ENCODE results near the gene TMTC1. TPM values are rescaled to one million over a fixed set of nuclear protein-coding genes. Genes with fewer than 3 reads are reported as not detected.

TMTC1 gene
- total RNA-seq, 4 donors from 2014 or later = 20.5 to 80.6 (median 67.1) TPM

GRCh38 chr12:29455087-29455486 lies 328.7 kb downstream of the TMTC1 start:
- intact Hi-C loops (cut with DNase I; ENCODE audit: low total_unique reads) = no loop called here
- Histone ChIP-seq H3K27me3 (no peaks in the 10 kb centered on the region), H3K4me1 (no peaks in the 10 kb centered on the region), H3K9me3 (no peaks in the 10 kb centered on the region), H3K4me3 (no peak overlapping the region), H3K36me3 (no peaks in the 10 kb centered on the region), H3K27ac (no peak overlapping the region)
- no peak for DNase-seq
- TF ChIP-seq POLR2A (IDR thresholded peaks at IDR 0.05) = no peak
- TF ChIP-seq, protein P1, sequence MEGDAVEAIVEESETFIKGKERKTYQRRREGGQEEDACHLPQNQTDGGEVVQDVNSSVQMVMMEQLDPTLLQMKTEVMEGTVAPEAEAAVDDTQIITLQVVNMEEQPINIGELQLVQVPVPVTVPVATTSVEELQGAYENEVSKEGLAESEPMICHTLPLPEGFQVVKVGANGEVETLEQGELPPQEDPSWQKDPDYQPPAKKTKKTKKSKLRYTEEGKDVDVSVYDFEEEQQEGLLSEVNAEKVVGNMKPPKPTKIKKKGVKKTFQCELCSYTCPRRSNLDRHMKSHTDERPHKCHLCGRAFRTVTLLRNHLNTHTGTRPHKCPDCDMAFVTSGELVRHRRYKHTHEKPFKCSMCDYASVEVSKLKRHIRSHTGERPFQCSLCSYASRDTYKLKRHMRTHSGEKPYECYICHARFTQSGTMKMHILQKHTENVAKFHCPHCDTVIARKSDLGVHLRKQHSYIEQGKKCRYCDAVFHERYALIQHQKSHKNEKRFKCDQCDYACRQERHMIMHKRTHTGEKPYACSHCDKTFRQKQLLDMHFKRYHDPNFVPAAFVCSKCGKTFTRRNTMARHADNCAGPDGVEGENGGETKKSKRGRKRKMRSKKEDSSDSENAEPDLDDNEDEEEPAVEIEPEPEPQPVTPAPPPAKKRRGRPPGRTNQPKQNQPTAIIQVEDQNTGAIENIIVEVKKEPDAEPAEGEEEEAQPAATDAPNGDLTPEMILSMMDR (IDR thresholded peaks at IDR 0.05) = no peak

GRCh38 chr12:29451888-29452287 lies 331.9 kb downstream of the TMTC1 start:
- Histone ChIP-seq H3K27me3 (no peaks in the 10 kb centered on the region), H3K4me1 (no peaks in the 10 kb centered on the region), H3K9me3 (no peaks in the 10 kb centered on the region), H3K4me3 (no peak overlapping the region), H3K27ac (no peak overlapping the region), H3K36me3 (no peaks in the 10 kb centered on the region)
- TF ChIP-seq POLR2A (IDR thresholded peaks at IDR 0.05) = no peak
- TF ChIP-seq, protein P1 (IDR thresholded peaks at IDR 0.05) = no peak
- intact Hi-C loops (cut with DNase I; ENCODE audit: low total_unique reads) = no loop called here
- DNase-seq = no peak

All from uterus (tissue), 4 donors.